SK-N-MC (cell line): ENCODE data around the gene GNRH2.

Experiments used
- EZH2 ChIP-seq: fragments of 200-600 bp; sonication (generic); IDR thresholded peaks from one replicate; pipeline ENCODE4 v1.6.1; 2017; ENCODE audit warnings: antibody characterized with exemption
- POLR2AphosphoS5 ChIP-seq: IDR thresholded peaks from 2 replicates; pipeline ENCODE4 v1.6.1; 2012; ENCODE audit warnings: mild to moderate bottlenecking, low read depth, low read length, borderline replicate concordance

DNA sequence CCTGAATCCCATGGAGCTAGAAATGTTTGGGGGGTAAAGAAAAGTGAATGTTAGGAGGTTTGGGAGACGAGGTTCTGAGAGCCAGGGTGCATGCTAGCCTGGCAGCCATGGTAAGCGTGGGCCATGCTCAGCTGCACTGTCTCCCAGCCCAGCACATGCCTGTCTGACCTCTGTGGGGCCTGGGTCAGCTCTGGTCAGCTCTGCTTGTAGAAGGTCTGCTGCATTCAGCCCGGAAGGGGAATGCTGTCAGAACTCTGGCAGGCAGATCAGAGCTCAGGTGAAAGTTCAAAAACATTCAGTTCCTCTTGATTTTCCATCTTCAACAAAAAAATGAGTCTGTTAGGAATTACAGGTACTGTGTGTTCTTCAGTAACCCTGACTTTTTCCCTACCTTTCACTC, 5.8 kb upstream of the GNRH2 start:
- TF ChIP-seq EZH2 (no peak), POLR2AphosphoS5 (no peak)
